Thyroid gland (tissue), 4 donors: ENCODE measurements around the gene C9orf78. TPM values are rescaled to one million over a fixed set of nuclear protein-coding genes. Genes with fewer than 3 reads are reported as not detected.

ENCODE experiments used
- DNase-seq, 2 donors: peaks; one replicate each; pipeline ENCODE4 v3.0.0-alpha.2; 2019
- H3K27ac ChIP-seq, 3 donors: fragments of 200-600 bp; sonication (generic); 1 replicate in 2 of 3; 2 replicates in 1 of 3; pipeline ENCODE4 v1.5.1; 2016 to 2019; ENCODE audit warnings: mild to moderate bottlenecking in 1 of 3, moderate library complexity in 1 of 3
- H3K27me3 ChIP-seq: fragments of 200-600 bp; sonication (generic); one replicate; pipeline ENCODE4 v1.5.1; 2019
- H3K36me3 ChIP-seq, 2 donors: fragments of 200-600 bp; sonication (generic); one replicate each; pipeline ENCODE4 v1.5.1; 2016 to 2019
- H3K4me1 ChIP-seq, 2 donors: fragments of 200-600 bp; sonication (generic); one replicate each; pipeline ENCODE4 v1.5.1; 2017 to 2019
- H3K4me3 ChIP-seq, 3 donors: fragments of 200-600 bp; sonication (generic); replicated peaks in 1 of 3; 1 replicate in 2 of 3; 2 replicates in 1 of 3; pipeline ENCODE4 v1.5.1; 2016; ENCODE audit warnings: mild to moderate bottlenecking in 1 of 3
- H3K9me3 ChIP-seq: fragments of 200-600 bp; sonication (generic); one replicate; pipeline ENCODE4 v1.5.1; 2017
- POLR2A ChIP-seq, 2 donors: fragments of 450-650 bp; IDR thresholded peaks; one replicate each; pipeline ENCODE4 v1.6.1; 2017; ENCODE audit warnings: antibody characterized with exemption in 2 of 2, mild to moderate bottlenecking in 2 of 2, moderate library complexity in 1 of 2
- WGBS, 2 donors: methylation state at CpG; one replicate each; pipeline ENCODE4 v1.1.5; 2017; 5-methylcytosine and 5-hydroxymethylcytosine counted together
- intact Hi-C: fragments of 100-400 bp; cut with DNase I; formaldehyde crosslinking; loops from one replicate; pipeline ENCODE4 v1.15.1; 2023
- total RNA-seq, 4 donors: library from RNA; depleted of rRNA; stranded (reverse); fragments of >200 nt; gene quantifications; one replicate each; pipeline ENCODE4 v1.2.3, GENCODE V29; 2016
- TF ChIP-seq, protein P1 (sequence below), 6 experiments: fragments of 200-600 bp in 3 of 6; fragments of 450-650 bp in 3 of 6; sonication (generic) in 3 of 6; IDR thresholded peaks; one replicate each; pipeline ENCODE4 v1.5.1; 2016 to 2019; ENCODE audit warnings: antibody characterized with exemption in 6 of 6, mild to moderate bottlenecking in 2 of 6, inconsistent platforms in 1 of 6, moderate library complexity in 1 of 6

The C9orf78 gene, protein sequence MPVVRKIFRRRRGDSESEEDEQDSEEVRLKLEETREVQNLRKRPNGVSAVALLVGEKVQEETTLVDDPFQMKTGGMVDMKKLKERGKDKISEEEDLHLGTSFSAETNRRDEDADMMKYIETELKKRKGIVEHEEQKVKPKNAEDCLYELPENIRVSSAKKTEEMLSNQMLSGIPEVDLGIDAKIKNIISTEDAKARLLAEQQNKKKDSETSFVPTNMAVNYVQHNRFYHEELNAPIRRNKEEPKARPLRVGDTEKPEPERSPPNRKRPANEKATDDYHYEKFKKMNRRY
- total RNA-seq, result 10 to 100 TPM; 59.4 to 89.2 (median 81.4) TPM

DNA sequence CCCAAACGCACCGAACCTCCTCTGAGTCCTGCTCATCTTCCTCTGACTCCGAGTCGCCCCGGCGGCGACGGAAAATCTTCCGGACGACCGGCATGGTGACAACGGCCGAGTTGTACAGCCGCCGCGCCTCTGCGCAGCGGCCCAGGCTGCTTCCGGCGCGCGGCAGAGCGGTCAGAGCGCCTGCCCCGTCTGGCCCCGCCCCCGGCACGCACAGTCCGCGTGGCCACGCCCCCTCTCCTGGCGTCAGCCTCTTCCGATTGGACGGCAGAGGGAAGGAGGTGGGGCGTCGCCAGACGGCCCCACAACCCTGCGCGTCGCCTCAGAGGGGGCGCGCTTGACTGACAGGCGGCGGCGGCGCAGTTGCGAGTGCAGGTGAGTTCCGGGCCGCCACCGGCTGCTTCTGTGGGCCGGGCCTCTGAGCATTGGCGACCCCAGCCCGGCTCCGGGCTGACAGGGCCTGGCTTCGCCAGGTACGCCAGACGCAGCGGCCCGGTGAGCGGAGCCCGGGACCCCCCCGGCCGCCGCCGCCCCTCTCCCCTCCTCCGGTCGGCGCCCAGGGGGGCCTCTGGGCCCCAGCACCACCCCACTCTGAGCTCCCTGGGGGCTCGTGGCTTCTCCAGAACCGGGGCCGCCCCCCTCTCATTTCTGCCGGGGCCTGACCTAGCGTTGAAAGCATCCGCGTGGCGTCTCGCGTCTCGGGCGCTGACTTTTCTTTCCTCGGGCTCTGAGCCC, at the start of gene C9orf78, which contains the start of gene USP20:
Gene C9orf78, minus strand, starts transcription at position 148 of the 732 bp plus-strand sequence. Its CDS starts 54 bp downstream, at position 94.
Gene USP20, plus strand, starts transcription at position 331 of the 732 bp plus-strand sequence. CDS start 17,098 bp downstream, outside the sequence.
- Histone ChIP-seq H3K27ac (peak within 1 kb of the TSS; percentile 77 to 86 (median 81)), H3K9me3 (no peaks in the 10 kb centered on the region), H3K27me3 (no peaks in the 10 kb centered on the region), H3K36me3 (peaks cover 18 to 21% of the 10 kb centered on the region in 2 donors), H3K4me3 (peak within 1 kb of the TSS; percentile 83 to 97 (median 93)), H3K4me1 (peaks cover 19 to 45% of the 10 kb centered on the region in 2 donors)
- intact Hi-C loops, result no loop called here
- peak; percentile 97 for DNase-seq
- TF ChIP-seq POLR2A (IDR thresholded peaks at IDR 0.05), result peak; percentile 44 to 97
- TF ChIP-seq, protein P1, sequence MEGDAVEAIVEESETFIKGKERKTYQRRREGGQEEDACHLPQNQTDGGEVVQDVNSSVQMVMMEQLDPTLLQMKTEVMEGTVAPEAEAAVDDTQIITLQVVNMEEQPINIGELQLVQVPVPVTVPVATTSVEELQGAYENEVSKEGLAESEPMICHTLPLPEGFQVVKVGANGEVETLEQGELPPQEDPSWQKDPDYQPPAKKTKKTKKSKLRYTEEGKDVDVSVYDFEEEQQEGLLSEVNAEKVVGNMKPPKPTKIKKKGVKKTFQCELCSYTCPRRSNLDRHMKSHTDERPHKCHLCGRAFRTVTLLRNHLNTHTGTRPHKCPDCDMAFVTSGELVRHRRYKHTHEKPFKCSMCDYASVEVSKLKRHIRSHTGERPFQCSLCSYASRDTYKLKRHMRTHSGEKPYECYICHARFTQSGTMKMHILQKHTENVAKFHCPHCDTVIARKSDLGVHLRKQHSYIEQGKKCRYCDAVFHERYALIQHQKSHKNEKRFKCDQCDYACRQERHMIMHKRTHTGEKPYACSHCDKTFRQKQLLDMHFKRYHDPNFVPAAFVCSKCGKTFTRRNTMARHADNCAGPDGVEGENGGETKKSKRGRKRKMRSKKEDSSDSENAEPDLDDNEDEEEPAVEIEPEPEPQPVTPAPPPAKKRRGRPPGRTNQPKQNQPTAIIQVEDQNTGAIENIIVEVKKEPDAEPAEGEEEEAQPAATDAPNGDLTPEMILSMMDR (IDR thresholded peaks at IDR 0.05), result no peak
- 0% methylated on average over 9 to 13 of the region's 81 CpGs for WGBS, 2 donors

DNA sequence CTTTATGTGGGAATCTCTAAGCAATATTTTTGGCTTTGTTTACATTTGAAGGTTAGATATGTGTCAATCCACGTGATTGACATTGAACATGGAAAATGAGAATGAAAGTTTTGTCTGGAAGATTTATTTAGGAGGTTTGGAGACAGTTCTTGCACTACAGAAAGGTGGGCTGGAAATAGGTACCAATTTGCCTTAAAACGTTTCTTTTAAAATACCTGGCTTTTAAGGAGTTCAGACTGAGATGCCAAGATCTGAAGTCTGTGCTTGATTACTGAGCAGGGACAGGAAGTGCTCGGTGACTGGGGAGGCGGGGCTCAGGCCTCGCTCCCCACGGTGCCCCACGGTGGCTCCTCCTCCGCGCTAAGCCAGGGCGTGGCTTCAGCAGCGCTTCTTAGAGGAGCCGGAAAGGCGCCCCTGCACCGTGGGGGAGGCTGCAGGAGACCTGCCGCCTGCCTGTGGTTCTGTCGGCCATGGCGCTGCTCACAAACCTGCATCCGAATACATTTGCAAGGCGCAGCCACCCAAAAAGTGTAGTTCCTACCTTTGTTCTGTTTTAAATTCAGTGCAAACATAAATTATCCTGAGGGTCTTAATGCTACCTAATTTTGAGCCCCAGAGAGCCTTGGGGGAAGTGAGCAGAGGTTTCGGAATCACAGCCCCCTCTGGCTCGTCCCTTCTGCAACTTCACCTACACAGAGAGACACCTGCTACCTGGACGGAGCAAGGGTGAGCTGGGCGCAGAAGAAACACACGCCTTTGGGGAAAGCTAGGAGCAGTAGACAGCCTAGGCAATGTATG, 49.3 kb upstream of the C9orf78 start:
- TF ChIP-seq, protein P1 (IDR thresholded peaks at IDR 0.05), result no peak
- peak in 1 of 2 donors; percentile 80 for TF ChIP-seq POLR2A (IDR thresholded peaks at IDR 0.05)
- H3K36me3 ChIP-seq, result peaks cover 4 to 26% of the 10 kb centered on the region in 2 donors
- intact Hi-C loops, result loop anchor here (5.0 to 10.0 kb wide), 3 partner anchors 158 to 350 kb away; partner anchors contain the start of gene FNBP1
- H3K27ac ChIP-seq, result peak overlapping the region; percentile 44 to 77 (median 68)
- 16 to 25% methylated on average over 13 to 18 of the region's 24 CpGs for WGBS, 2 donors
- H3K9me3 ChIP-seq, result no peaks in the 10 kb centered on the region
- peak; percentile 97 to 98 for DNase-seq
- H3K4me1 ChIP-seq, result peaks cover 32 to 33% of the 10 kb centered on the region in 2 donors
- H3K4me3 ChIP-seq, result no peak overlapping the region
- H3K27me3 ChIP-seq, result no peaks in the 10 kb centered on the region

DNA sequence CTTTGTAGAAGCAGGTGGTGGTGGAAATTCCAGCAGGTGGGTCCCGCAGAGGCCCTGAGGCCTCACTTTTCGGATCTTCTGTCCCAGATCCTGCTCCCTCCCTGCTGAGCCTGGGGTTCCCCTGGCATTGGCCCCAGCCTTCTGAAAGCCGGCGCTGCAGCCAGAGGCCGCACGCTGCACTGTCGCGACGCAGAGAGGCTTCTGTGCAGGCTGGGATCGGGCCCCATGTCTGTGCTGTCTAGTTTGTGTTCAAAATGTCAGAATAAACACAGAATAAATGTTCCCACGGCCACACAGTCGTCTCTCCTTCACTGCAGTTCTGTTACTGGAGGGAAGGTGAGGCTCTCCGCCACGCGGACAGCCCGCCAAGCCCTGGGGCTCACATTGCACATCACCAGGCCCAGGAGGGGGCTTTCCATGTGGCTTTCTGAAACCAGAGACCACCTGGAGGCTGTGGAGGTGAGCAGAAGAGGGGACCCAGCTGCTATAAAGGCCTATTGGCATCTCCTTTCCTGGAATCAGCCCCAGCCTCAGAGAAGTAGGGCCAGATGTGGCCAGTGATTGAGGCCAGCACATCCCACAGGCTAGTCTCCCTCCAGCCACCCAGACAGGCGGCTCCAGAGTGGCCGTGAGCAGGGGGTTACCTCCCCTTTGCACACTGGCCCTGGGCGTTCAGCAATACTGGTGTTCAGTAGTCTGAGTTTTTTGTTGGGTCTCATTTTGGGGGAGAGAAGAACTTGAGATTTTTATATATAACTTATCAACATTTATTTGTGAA, 46.7 kb upstream of the C9orf78 start:
- TF ChIP-seq POLR2A (IDR thresholded peaks at IDR 0.05), result no peak
- TF ChIP-seq, protein P1 (IDR thresholded peaks at IDR 0.05), result no peak
- intact Hi-C loops, result loop anchor here (10.0 kb wide), 2 partner anchors 223 to 353 kb away; no protein-coding TSS in a partner anchor
- H3K9me3 ChIP-seq, result no peaks in the 10 kb centered on the region
- 84 to 89% methylated on average over 19 of the region's 19 CpGs for WGBS, 2 donors
- H3K36me3 ChIP-seq, result peaks cover 0 to 30% of the 10 kb centered on the region in 2 donors
- H3K27ac ChIP-seq, result no peak overlapping the region
- DNase-seq, result no peak
- no peak overlapping the region for H3K4me3 ChIP-seq
- H3K4me1 ChIP-seq, result peaks cover 28 to 30% of the 10 kb centered on the region in 2 donors
- H3K27me3 ChIP-seq, result no peaks in the 10 kb centered on the region

DNA sequence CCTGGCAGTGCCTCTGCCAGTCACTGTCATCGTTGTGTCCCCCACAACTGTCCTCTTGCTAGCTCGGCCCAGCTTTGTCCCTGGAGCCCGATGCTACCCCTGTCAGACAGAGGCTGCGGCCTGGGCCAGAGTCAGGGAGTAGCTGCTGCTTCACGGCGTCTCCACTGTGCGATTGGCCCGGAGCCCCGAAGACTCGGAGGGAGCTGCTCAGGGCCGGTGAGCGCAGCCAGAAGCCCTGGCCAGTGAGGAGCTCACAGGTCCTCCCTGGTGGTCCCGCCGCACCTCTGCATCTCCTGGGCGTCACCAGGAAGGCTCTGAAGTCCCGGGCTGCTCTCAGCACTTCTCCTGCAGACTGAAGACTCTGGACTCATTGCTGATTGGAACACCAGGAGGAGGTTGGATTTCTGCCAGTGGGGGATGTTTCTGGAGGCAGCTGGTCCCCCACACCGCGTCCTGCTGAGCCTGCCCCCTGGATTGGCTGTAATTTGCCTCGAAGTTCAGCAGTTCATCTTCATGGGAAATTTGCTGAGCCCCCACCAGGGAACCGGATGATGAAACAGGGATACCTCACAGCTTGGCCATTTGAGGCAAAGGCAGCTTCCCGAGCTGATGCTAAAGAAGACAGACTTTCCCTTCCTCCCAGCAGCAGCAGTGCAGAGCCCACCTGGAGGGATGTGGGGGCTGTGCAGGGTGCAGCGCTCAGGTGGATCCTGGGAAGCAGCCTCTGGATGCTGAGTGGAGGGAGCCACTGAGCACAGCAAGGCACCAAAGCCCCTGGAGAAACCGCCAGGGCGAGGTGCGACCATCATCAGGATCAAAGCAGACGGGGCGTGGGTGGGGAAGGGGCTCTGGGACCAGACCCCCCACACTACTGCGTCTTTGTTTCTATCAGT, 45.8 kb upstream of the C9orf78 start:
- H3K36me3 ChIP-seq, result peaks cover 3 to 39% of the 10 kb centered on the region in 2 donors
- H3K27me3 ChIP-seq, result no peaks in the 10 kb centered on the region
- H3K27ac ChIP-seq, result no peak overlapping the region
- intact Hi-C loops, result loop anchor here (10.0 kb wide), 2 partner anchors 224 to 354 kb away; no protein-coding TSS in a partner anchor
- 80 to 94% methylated on average over 19 to 28 of the region's 28 CpGs for WGBS, 2 donors
- no peak overlapping the region for H3K4me3 ChIP-seq
- TF ChIP-seq POLR2A (IDR thresholded peaks at IDR 0.05), result no peak
- TF ChIP-seq, protein P1 (IDR thresholded peaks at IDR 0.05), result no peak
- no peak for DNase-seq
- H3K9me3 ChIP-seq, result no peaks in the 10 kb centered on the region
- peaks cover 19 to 22% of the 10 kb centered on the region in 2 donors for H3K4me1 ChIP-seq
